HK-2 (cell line): ENCODE data around the gene TGFA.

Experiments
- DNase-seq: peaks from one replicate; pipeline ENCODE4 v3.0.0-alpha.2; 2018; ENCODE audit not compliant: unreplicated experiment

TGFA gene

DNA sequence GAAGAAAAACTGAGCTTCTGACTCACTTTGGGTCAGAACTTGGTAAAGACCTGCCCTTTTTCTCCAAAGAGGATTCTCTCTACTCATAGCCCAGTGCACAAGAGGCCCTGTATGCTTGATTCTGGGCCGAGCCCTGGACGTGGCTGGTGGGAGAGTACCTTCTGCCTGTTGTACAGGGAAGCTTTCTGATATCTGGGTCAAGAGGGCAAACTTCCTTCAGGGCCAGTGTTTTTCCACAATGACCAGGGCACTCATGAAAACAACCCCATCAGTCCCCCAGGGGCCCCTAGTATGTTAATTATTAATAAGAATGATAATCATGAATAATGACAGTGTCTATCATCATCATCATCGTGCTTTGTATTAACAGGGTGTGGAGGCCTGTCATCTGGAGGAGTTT is 90.0 kb downstream of the TGFA start:
- DNase-seq = no peak

DNA sequence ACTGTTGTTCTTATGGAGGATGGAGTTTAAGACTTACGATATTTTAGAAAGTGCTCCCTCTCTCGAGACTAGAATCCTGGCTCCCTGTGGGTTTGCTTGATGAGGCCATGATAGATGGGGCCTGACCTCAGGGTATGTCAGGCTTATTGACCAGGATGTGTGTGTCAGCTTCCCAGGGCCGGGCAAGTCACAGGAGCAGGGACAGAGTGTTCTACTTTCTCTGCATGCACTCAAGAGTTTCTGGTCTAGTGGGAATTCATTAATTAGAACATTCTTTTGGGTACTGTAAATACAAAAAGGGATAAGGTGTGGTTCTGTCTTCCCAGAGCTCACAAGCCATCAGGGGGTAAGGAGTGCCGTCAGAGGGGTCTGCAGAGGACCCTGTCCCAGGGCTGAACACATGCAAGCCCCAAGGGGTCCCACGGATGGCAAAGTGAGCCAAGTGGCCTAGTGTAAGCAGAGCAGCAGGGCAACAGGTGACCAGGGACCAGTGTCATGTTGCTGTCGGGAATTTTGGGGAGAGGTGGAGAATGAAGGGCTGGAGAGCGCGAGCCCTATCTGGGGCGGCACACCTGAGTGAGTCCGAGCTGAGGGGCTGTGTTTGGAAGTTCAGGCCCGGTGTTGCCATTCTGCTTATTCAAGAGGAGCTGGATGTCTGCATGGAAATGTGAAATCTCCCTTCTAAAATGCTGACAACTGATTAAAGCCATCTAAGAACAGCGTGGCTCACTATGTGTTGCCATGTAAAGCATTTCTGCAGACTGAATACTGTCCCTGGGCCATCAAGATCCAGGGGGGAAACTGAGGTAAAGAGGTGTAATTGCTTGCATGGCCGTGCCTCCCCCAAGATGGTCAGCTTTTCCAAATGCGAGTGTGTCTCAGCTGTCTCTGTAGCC is 91.4 kb downstream of the TGFA start:
- DNase-seq = no peak

DNA sequence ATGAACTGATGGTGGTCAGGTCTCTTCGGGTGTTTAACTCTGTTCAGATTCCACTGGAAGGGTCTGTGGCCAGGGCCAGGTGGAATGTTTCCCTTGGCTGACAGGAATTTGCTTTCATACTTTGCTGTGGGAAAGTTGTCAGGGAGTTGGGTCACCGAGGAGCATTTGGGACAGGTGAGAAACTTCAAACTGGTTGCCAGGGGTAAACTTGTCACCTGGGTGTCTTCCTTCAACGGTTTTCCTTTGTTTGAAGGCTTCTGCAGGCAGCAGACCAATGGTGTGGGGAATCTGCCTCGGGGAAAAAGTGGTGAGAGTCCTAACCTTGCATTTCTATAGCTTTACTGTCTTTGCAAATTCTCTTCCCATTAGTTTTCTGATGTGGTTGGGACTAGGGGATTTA is 92.2 kb downstream of the TGFA start:
- DNase-seq = no peak

DNA sequence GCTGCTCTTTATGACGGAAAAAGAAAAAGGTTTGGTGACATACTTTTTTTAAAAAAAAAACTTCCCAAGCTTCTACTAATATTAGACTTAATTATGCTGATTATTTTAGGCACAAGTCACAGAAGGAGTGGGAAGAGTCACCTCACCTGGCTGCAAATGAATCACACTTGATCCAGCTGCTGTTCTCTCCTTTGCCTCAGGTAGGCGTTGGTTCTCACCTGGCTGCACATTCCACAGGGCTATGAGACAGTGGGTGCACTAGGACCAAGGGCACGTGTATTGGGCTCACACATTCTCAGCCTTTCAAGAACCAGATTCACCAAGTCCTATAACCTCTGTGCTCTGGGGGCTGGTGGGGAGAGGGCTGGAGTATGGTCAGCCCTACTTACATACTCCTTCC is 93.3 kb downstream of the TGFA start:
- no peak for DNase-seq

DNA sequence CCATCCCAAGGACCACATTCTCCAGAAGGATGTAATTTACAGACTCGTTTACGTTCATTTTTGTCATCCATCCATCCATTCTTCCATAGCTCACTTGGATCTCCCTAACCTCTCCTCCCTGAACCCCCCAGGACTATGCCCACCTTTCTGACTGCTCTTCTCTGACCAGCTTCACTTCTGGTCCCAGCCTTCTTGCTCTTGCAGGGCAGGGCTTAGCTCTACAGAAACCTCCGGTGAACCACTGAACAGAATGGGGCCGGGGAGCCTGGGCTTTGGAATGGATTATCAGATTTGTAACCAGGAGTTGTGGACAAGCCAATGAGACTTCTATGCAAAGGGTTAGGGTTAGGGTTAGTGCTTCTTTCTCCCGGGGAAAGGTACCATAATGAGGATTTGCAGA is 95.0 kb downstream of the TGFA start:
- no peak for DNase-seq

DNA sequence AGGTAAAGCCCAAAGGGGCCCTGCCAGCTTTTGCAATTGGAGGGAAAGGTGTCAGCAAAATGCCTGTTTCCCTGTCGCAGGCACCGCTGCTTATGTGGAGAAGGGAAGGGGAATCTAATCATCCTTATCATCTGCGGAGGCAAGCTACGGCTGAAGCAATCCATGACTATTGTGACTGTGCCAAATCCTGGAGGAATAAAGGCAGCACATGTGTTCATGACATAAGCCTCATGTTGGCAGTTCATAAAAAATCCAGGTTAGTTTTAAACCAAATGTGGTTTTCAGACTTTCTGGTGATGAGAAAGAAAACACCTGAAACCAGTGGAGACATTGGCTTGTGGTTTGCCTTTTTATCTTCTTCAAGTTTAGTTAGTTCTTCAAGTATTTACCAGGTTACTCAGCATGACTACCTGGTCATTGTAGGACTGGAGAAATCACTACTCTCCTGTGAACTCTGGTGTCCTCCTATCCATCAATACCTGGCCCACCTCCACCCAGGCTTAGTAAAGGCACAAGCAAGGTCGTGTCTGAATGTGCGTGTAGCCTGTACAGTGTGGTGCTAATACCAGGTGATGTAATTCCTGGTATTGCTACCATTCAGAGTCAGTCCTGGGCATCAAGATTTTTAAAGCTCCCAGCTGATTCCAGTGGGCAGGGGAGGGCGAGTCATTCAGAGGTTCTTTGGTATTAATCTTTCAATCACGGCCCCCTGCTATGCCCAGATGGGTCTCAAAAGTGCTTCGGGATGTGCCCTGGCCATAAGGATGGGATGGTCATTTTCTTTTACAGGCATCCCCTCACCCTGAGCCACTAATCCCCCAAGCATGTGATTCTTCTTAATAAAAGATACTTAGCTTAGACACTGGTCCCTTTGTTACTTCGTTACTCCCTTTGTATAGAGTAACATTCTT is 96.8 kb downstream of the TGFA start:
- no peak for DNase-seq

DNA sequence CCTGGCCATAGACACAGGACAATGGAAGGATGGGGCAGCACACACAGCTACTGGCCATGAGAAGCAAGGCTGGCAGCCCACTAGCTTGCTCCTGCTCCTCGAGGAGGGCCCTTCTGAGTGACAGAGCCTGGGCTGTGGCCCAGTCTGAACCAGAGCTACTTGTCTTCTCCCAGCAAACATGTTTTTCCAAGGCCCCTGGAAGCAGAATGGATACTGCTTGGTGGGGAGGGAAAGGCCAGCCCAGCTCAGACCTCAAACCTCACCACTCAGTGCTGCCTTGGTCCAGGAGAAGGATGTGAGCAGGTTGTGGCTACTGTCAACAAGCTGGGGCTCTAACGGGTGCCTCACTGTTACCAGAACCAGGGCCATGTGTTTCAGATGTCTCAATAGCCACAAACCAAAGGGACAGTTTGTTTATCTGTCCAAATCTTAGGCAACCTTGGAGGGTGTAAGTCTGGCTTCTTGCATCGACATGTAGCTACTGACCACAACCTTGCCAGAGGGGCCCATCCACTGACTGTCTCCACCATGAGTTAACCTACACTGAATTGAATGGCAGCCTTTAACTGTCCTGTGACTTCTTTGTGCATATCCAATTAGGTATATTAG is 98.6 kb downstream of the TGFA start:
- no peak for DNase-seq

DNA sequence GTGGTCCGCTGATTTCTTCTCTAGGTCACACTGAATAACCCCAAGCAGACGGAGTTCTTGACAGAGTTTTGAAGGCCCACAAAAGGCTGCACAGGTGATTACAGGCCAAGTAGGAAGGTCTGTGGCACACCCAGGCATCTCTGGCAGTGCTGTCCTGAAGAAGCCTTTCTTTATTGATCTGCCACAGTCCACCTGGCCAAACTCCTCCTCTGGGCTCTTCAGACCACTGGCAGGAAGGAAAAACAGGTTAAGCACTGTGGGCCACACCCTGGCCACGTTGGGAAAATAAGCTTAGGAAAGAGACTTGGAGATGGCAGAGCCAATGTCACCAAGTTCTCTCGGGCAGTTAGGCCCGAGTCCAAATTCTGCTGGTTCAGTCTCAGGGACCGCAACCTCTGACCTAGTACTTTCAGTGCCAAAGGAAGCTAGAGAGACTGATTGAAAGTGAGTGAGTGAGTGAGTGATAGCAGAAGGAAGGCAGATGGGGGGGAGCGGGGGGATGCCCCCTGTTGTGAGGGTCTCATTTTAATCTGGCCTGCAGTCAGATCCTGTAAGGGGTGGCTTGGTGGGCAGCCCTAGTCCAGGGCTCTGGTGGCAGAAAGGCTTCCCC is 102.9 kb downstream of the TGFA start:
- DNase-seq = no peak

DNA sequence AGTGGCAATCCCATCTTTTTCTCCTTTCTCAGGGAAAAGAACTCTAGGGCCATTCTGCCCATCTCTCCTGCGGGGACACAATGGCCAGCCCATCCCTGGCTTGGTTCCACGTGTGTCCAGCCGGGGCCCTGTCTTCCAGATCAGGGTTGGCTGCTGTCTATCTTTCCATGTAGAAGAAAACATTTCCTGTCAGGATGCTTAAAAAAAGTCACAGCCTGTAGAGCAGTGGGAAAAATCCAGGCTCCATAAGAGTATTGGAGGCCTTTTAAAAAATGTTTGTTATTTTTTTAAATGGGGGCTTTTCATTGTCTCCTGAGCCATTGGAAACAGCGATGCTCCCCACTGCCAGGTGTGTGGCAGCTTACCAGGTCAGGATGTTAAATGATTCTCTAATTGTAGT is 105.6 kb downstream of the TGFA start:
- DNase-seq = no peak

DNA sequence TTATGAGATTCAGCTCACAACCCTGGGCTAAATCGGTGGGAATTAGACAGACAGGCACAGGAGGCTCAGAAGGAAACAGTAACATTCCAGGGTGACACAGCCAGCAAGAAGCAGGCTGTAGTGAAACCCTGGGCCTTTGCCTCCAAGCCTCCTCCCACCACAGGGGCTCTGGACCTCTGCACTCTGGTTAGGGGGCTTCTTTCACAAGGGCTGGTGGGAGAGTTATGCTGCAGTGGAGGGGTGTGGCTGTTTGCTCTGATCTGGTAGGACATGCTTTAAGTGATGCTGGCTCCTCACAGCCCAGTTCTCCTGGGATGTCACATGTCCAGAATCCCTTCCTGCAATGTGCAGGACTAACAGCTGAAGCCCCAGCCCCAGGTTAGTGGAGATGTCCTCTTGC is 109.9 kb downstream of the TGFA start:
- no peak for DNase-seq

DNA sequence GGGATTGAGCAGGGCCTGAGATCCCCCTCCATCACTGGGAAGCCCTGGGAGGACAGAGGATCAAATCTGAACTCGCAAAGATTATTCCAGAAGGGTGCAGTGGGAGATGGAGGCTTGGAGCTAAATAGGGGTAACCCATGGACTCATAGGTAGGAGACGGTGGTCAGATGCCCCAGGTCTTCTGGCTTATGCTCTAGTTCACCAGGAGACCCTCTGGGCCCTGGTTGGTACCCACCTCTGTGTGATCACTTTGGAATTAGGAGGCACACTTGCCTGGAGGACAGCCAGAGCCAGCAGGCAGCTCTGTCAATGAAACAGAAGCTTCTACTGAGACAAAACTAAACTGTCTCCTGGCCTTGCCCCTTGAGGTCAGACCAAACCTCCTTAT is 110.6 kb downstream of the TGFA start:
- no peak for DNase-seq

DNA sequence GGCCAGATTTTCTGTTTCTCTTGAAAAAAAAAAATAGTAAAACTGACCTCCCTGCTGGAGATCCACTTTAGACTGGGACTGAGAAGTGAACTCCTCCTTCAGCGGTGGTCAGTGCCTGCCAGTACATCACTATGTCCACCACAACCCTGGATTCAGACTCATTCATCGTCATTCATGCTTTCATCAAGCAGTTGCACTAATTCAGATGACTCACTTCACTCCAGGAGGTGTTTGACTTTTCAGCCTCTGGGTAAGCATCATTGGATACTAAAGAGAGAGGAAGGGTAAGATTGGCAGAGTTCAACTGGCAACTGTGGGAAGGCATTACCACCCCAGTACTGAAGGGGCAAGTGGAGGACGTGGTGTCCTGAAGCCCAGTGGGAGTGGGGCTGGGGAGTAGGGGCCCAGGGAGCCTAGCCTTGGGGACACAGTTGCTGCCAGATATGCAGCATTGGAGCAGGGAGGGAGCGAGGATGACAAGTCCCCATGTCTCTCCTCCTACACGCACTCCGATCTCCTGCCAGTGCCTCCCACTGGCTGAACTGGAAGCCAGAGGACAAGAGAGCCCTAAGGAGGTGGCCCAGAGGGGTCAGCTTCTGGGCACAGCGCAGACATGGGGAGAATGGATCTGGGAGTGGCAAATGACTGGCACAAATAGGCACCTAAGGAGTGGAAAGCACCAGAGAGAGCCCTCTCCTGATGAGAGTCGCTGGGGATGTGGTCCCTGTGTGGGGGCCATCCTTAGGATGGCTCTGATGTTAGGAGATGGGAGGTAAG is 111.1 kb downstream of the TGFA start:
- DNase-seq = no peak

DNA sequence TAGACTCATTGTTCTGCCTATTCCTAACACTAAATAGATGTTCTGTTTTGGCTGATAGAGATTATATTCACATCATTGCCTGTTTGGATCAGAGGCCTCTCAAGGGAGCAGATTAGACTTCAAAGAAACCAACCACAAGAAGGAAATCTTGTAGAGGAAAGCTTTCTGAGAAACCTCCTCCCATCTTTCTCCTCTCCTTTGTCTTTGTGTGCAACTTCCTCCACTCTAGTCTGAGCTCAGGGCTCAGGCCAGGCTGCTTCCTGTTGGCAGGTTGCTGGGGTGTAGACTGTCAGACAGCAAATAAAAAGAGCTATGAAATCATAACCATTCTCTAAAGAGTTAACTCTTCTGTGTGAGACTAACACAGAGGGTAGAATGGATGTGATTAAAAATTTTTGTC is 113.0 kb downstream of the TGFA start:
- no peak for DNase-seq

DNA sequence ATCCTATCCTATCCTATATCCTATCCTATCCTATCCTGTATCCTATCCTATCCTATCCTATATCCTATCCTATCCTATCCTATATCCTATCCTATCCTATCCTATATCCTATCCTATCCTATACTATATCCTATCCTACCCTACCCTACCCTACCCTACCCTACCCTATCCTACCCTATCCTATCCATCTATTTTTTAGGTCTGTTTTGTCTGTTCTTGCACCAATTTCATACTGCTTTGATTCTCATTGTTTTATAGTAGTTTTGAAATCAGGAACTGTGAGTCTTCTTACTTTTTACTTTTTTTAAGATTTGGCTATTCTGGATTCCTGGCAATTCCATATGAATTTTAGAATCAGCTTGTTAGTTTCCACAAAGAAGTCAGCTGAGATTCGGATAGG is 118.5 kb downstream of the TGFA start:
- no peak for DNase-seq

DNA sequence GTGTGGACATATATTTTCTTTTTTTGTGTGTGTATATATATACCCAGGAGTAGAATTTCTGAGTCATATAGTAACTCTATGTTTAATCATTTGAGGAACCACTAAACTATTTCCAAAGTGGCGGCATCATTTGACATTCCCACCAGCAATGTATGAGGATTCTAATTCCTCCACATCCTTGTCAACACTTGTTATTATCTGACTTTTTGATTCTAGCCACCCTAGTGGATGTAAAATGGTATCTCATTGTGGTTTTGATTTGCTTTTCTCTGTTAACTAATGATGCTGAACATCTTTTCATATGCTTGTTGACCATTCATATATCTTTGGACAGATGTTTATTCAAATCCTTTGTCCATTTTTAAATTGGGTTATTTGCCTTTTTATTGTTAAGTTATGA is 120.3 kb downstream of the TGFA start:
- DNase-seq = no peak

DNA sequence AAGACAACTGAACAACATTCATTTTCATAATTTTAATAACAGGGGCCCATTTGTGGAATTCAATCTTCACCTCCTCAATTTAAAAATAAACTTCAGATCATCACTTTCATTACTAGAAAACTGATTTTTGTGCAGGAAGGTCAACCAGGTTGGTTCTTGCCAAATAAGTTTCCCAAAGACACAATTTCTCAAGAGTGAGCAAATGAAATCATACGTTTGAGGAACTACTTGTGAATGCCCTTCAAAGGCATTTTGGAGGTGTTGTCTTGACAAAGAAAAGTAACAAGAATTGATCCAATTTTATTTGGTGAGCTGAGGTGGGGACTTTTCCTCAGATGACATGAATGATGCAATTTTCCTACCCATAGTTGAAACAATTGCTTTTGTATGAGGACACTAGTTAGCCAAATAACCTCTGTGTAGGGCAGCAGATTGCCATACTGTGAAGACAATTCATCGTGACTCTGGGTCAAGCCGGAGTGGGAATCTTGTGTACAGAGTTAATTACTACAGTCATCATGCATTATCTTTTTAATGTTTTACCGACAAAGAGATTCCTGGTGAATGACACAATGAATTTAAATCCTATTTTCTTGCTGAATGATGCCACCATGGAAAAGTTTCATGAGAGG is 121.8 kb downstream of the TGFA start:
- DNase-seq = no peak

DNA sequence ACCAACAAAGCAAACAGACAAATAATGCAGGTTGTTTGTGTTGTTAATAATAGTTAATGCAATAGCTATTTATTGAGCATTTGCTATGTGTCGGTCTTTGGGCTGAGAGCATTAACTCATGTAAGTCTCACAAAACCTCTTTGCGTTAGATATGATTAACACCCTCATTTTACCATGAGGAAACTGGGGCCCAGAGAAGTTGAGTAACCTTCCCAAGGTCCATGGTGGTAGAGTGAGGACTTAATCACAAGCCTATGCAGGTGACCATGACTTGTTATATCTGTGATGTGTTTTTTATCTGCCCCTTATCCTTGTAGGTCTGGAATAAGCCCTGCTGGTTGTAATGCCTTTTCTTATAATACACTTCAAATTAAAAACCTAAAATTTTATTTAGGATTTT is 127.3 kb downstream of the TGFA start:
- DNase-seq = no peak

DNA sequence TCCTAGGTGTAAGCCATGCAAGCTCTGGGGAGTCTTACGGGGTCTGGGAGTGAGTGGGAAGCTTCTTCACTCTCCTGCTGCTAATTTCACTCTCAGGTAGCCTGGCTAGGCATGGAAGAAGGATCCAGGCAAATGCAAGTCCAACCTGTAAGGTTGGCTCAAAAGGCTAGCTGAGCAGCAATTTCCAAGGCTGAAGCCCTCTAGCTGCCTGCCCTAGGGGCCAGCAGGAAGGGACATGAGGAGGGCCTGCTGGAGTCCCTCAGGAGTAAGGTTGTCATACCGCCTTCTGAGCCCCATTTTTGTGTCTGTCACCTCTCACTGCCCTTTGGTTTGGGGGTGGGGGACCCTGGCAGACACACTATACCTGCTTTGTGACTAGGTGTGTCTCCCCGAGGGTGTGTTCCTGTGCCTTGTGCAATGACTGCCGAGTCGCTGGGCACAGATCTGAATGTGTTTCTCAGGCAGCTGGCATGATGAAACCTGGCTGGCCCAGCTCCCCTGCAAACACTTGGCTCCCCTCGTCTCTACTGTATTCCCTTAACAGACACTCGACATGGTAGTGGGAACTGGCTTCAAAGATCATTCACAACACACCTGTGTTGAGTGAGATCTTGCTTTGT is 127.8 kb downstream of the TGFA start:
- no peak for DNase-seq

DNA sequence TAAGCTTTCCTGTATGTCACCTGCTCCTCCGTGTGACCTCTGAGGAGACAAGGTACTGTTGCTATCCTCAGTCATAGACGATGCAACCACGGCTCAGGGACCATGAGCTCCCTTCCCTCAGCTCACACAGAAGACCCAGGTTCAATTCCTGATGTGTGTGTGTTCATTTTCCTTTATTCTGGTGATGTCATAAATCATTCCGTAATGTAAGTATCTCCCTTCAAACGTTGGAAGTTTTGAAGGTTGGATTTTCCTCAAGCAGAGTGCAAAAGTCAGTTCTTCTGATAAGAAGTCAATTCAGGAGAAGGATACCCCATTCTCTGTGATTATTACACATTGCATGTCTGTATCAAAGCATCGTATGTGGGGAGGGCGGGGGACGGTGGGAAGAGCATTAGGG is 132.9 kb downstream of the TGFA start:
- no peak for DNase-seq

DNA sequence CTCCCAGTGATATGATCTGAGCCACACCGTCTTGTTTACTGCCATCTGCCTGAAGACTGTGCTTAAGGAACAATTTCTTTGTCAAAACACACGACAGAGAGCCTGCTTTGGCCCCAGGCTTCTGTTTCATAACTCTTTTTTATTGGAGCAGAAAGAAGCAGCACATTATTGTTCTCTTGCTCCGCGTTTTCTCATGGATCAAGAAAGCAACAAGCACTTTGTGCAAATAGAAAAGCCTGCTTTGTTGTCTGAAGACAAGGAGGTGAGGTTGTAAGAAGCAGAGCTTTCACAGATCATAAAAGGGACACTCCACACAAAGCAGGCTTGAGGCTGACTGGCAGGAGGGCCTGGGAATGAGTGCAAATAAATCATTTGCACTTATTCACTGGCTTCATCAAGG is 133.5 kb downstream of the TGFA start:
- DNase-seq = no peak
